ENCODE data around the gene KRTAP19-7.

GRCh38 chr21:30552782-30553181, 8.3 kb downstream of the KRTAP19-7 start:
- TF ChIP-seq CTCF (conservative IDR thresholded peaks at IDR 0.05 in 1 of 2, IDR thresholded peaks at IDR 0.05 in 1 of 2; ENCODE audit: extremely low read depth in 1 of 2, insufficient read depth in 1 of 2, low read depth in 1 of 2, low read length in 2 of 2) (no peak), EZH2 (IDR thresholded peaks at IDR 0.05; ENCODE audit: borderline replicate concordance, low read length) (no peak)
